GM19023 (cell line): ENCODE results near the gene SGMS1.
A peak's percentile ranks its signal among the peaks of the same experiment; 100 is the strongest.

ENCODE experiments used
- ATAC-seq: cut with Tn5 transposase; IDR thresholded peaks from one replicate; pipeline ENCODE4 v1.9.1; 2021; ENCODE audit warnings: mild to moderate bottlenecking, moderate library complexity; ENCODE audit not compliant: unreplicated experiment

The SGMS1 gene

DNA sequence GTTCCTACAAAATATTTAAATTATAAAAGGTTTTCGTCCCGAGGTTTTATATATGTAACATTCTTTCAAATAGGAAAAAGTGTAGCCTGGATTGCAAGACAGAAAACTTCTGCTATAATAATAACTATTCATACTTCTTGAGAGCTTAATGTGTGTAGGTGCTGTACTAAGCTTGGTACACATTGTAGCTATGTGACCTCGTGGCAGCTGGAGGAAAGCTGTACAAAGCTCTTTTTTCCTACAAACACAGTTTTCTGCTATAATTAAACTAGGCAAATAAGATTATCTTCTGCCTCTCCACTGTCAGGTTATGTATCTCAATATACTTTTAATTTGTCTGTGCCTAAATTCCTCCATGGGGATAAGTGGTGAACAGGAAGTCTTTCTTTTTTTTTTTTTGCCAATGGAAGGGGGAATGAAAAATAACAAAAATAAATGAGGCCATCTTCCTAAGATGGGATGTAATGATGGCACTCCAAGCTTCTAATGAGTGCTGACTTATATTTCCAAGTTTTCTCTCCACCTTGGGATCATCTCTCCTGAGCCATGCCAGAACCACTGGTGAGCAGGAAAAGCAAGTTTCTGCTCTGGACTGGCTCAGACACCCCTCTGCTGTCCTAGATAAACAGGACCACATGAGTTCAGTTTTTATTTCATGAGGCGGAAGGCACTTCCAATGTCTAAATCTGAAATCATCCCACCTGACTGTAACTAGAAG lies 9.9 kb downstream of the SGMS1 start:
- ATAC-seq, result no peak

- ATAC-seq, result peak; percentile 75
Observed at GRCh38 chr10:50613150-50613549, 10.6 kb downstream of the SGMS1 start.

DNA sequence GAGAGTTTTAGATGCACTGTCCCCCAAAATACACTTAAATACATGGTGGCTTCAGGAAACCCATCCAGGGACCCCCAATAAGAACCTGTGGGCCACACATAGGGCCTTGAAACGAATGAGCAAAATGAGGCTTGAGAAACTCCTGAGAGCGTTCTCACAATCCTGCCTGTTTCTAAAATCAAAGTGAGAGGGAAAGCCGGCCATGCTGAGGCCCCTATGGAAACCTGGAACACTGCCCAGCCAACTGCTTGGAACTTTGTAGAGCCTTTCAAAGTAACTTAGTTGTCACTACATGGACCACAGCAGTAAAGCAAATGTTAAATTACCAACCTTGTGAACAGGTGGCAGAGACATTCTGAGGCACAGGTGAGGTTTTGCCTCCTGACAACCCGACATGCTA lies 13.4 kb downstream of the SGMS1 start:
- ATAC-seq, result no peak

GRCh38 chr10:50607356-50607925 lies 16.3 kb downstream of the SGMS1 start:
- no peak for ATAC-seq

DNA sequence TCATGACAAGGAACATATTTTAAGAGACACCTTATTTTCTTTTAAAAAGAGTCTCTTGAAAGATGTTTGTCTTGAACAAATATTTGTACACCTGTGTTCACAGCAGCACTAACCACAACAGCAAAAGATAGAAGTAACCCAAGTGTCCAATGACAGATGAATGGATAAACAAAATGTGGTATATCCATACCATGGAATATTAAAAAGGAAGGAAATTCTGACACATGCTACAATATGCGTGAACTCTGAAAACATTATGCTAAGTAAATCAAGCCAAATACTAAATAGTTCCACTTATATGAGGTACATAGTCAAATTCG lies 17.8 kb downstream of the SGMS1 start:
- ATAC-seq, result no peak

DNA sequence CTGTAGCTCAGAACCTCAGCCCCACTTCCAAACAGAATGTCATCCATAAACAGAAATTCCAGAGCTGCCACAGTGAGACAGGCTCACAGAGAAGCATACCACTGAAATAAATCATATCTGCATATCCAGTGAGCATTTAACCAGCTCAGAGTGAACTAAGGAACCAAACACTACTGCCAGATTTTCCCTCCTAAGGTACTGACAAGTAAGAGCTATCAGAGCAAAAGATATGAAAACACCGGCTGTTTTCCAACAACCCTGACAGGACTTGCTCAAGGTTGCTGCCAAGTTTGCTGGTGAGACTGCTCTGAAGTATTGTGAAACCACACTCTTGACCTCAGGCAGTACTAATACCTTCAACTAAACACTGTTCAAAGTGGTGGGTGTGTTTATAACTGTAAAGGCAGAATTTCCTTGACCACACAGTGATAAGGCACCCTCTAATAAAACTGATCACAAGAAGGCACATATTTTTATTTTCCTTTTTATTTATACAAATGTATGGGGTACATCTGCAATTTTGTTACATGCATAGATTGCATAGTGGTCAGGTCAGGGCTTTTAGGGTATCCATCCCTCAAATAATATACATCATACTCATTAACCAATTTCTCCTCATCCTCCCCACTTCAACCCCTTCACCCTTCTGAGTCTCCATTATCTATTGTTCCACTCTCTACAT lies 18.3 kb downstream of the SGMS1 start:
- peak; percentile 87 for ATAC-seq

DNA sequence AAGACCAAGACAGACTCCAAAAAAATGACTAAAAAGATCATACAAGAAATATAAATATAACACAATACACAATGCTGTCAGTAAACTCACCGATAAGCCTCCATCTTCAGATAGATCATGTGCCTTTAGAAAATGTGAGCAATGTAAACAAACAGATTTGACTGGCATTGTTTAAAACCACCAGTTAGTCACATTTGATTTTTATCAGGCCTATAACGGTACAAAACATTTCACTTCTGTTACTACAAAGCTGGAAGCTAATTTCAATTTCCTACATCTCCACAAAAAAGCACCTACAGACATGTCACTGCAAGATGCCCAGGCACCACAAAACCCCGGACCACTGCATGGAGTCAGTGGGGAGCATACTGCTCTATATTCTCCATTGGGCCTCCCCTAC lies 18.9 kb downstream of the SGMS1 start:
- ATAC-seq, result no peak

GRCh38 chr10:50604049-50604640 lies 19.6 kb downstream of the SGMS1 start:
- no peak for ATAC-seq

DNA sequence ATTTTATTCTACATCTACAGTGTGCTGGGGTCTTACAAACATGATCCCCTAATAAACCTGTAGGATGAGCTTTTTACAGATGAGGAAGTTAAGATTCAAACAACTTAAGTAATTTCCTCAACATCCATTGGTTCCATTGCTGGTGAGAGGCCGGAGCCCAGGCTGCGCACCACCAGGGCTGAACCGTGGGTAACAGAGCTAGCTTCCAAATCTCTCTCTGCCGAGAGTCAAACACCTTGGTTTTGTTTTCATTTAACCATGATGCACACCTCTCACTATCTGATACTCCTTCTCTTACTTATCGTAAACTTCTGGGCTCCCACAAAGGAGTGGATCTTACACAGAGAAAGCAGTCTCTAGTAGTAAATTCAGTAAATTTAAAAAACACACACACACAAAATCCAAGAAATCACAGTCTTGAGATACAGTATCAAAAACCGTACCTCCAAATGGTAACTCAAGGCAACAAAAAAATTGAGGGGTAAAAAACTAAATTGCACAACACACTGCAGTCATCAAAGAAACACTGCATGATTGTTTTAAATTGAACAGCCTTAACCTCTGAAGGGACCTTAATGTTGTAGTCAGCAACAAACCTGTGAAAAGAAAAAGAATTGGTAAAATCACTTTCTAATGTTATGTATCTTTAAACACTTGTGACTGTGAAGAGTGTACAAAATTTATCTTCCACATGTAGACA lies 20.5 kb downstream of the SGMS1 start:
- no peak for ATAC-seq

- ATAC-seq, result no peak
Observed at GRCh38 chr10:50601974-50602373, 21.8 kb downstream of the SGMS1 start.

DNA sequence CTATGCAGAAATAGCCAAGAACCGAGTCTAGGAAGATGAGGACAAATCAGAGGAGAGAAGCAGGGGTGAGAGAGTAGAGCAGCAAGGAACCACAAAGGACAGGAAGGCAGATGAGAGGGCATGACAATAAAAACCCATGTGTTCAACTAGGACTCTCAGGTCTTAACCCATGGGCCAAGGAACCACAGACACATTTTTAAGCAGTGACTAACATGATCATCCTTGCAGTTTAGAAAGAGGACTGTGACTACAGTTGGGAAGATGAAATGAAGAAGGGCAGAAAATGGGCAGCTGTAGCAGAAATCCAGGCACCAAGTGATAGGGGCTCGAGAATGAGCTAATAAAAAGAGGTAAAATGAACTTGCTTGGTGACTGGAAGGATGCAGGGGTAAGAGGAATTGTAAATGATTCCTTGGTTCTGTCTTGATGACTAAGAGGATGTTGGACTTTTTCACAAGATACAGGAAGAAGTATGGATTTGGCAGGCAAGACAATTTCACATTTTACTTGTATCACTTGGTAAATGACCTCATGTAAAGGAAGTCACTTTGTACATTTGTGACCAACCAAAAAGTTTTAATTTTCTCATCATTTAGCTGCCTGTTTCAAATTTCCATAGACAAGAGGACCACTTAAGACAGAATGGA lies 22.8 kb downstream of the SGMS1 start:
- ATAC-seq, result no peak

GRCh38 chr10:50600286-50600685 lies 23.5 kb downstream of the SGMS1 start:
- ATAC-seq, result no peak

DNA sequence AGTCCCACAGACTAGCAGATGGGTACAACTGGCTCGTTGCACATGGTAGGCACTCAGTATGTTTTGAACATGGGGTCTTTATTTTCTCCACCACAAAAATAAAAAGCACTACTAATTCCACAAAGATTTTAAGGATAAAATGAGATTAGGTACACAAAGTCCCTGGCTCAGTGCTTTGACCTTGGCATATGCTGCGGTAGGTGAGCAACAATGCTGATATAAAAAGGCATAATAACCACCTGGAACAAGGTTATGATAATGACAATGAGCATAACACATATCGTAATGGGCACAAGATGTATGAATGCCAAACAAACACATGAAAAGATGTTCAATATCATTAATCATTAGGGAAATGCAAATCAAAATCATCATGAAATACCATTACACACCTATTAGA lies 26.9 kb downstream of the SGMS1 start:
- ATAC-seq, result no peak

GRCh38 chr10:50596456-50596855 lies 27.3 kb downstream of the SGMS1 start:
- no peak for ATAC-seq

DNA sequence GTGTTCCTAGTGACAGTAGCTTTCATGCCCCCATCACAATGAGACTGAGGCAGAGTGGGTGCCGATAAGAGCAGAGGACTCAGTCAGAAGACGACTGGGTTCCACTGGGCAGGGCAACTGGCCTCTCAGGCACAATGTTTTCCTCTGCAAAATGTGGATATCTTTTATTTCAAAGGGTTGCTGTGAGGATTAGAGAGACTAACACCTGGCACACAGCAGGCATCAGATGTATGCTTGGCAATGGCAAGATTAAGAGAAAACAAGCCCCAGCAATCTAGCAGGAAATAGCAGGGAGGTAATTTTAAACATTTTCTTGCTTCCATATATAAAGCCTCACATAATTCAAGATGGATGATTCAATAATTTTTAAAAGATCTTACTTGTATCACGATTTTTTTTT lies 28.0 kb downstream of the SGMS1 start:
- no peak for ATAC-seq

DNA sequence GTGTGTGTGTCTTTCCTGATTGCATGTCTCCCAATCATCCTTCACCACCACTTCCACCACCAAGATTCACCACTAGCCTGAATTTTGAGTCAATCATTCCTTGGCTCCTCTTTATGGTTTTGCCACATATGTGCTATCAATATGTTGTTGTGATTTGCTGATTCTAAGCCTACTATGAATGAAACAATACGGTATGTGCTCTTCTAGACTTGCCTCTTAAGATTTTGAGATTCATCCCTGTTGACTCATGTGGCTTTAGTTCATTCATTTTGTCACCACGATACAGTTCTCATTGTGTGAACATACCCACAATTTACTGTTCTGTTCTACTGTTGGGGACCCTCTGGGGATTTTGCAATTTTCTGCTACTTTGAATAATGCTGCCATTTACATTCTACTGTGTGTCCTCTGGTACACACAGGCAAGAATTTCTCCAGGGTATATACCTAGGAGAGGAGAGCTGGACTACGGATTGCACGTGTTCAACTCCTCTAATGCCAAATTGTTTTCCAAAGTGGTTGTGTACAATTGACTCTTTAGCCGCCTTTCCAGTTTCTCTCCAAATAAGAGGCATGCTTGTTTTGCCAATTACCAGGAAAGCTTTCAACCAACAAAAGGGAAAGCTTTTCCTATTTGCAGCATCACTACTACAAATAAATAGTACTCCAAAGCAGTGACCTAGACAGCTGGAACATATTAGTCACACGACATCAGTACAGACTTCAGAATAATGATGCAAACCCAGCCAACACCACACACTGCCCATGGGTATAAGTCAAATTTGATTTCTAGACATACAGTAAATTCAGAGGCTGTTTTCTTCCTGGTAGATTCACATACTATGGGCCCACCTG lies 30.0 kb downstream of the SGMS1 start:
- ATAC-seq, result no peak

DNA sequence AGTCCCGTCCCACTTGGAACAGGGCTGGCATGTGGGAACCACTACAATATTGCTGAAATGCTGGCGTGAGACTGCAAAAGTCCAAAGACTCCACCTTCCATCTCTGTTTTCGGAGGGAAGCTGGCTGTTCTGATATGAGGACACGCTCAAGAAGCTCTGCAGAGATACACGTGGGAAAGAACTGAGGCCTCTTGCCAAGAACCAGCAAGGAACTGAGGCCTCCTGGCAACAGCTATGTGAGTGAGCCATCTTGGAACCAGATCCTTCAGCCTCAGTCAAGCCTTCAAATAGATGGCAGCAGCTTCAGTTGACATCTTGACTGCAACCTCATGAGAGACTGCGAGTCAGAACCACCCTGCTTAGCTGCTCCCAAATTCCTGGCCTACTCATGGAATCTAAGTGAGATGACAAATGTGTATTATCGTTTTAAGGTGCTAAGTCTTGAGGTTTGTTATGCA lies 30.8 kb downstream of the SGMS1 start:
- ATAC-seq, result no peak

DNA sequence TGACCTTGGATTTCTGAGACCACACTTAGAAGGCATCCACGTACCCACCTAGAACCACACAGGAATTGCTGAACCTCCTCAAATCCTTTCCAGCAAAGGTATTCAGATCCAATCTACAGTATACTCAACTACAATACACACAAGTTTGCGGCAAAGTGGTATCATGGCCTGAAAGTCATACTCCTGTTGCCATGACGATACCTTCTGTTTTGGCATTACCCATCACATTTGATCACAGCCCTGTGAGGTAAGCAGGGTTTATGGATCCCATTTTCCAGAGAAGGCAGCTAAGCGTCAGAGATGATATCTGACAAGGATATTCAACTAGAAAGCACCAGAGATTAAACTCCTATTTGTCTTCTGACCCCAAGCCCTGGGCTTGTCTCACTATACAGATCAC lies 32.8 kb downstream of the SGMS1 start:
- no peak for ATAC-seq

GRCh38 chr10:50586740-50587088 lies 37.0 kb downstream of the SGMS1 start:
- ATAC-seq, result no peak
